Activated T-cell treated with anti-CD3 and anti-CD28 coated beads for 4 hours (primary cell): ENCODE results near the gene GPRIN1.
"Not testable (repeated sequence)": the region's sequence is repeated elsewhere in the genome, so short reads cannot be mapped to it uniquely, and the experiment has no call there.

Experiments
- DNase-seq: peaks from one replicate; pipeline ENCODE4 v3.0.0-alpha.2; 2020

GPRIN1 gene

GRCh38 chr5:176620333-176620981 lies 10.5 kb upstream of the GPRIN1 start:
- DNase-seq, result no peak

- DNase-seq, result no peak
Measured at GRCh38 chr5:176619569-176620332, 9.8 kb upstream of the GPRIN1 start.

GRCh38 chr5:176619203-176619568 lies 9.2 kb upstream of the GPRIN1 start:
- DNase-seq, result peak; percentile 68

- DNase-seq, result no peak
Measured at GRCh38 chr5:176618783-176619182, 8.8 kb upstream of the GPRIN1 start.

- DNase-seq, result no peak
Measured at GRCh38 chr5:176616511-176616910, 6.6 kb upstream of the GPRIN1 start.

GRCh38 chr5:176614805-176615478 lies 5.0 kb upstream of the GPRIN1 start:
- no peak for DNase-seq

GRCh38 chr5:176612855-176613254 lies 2.9 kb upstream of the GPRIN1 start:
- DNase-seq, result no peak

GRCh38 chr5:176612008-176612407 lies 2.1 kb upstream of the GPRIN1 start:
- no peak for DNase-seq

GRCh38 chr5:176611435-176611834 lies 1.5 kb upstream of the GPRIN1 start:
- DNase-seq, result no peak

GRCh38 chr5:176610435-176610773 lies 448 bp upstream of the GPRIN1 start:
- no peak for DNase-seq

GRCh38 chr5:176608937-176609723 lies 826 bp downstream of the GPRIN1 start:
- no peak for DNase-seq

- DNase-seq, result no peak
Measured at GRCh38 chr5:176608142-176608705, 1.7 kb downstream of the GPRIN1 start.

GRCh38 chr5:176606875-176607274 lies 3.1 kb downstream of the GPRIN1 start:
- no peak for DNase-seq

- DNase-seq, result no peak
Measured at GRCh38 chr5:176606032-176606431, 3.9 kb downstream of the GPRIN1 start.

GRCh38 chr5:176603091-176603490 lies 6.9 kb downstream of the GPRIN1 start:
- DNase-seq, result no peak

GRCh38 chr5:176601901-176602482 lies 8.0 kb downstream of the GPRIN1 start:
- DNase-seq, result no peak

GRCh38 chr5:176599749-176600430 lies 10.1 kb downstream of the GPRIN1 start:
- DNase-seq, result not testable (repeated sequence)

- no peak for DNase-seq
Measured at GRCh38 chr5:176597417-176598389, 12.3 kb downstream of the GPRIN1 start.

GRCh38 chr5:176596689-176597416 lies 13.1 kb downstream of the GPRIN1 start:
- DNase-seq, result peak; percentile 50

GRCh38 chr5:176596069-176596644 lies 13.8 kb downstream of the GPRIN1 start:
- DNase-seq, result no peak
